HepG2 (cell line): ENCODE data around the gene GLRX5. TPM values are rescaled to one million over a fixed set of nuclear protein-coding genes. Genes with fewer than 3 reads are reported as not detected.

Source experiments
- ASH2L ChIP-seq: fragments of 300-600, 200-600 bp; sonication (generic); IDR thresholded peaks from 2 replicates; pipeline ENCODE4 v1.7.0; 2017; ENCODE audit warnings: low read depth, mild to moderate bottlenecking, moderate library complexity, mixed read lengths, low read length; ENCODE audit not compliant: insufficient read length
- ATAD3A ChIP-seq: sonication (generic); formaldehyde crosslinking; IDR thresholded peaks from 2 replicates; pipeline ENCODE4 v1.4.0; 2020; ENCODE audit warnings: missing genetic modification reagents
- FOXM1 ChIP-seq: sonication (generic); formaldehyde crosslinking; IDR thresholded peaks from 2 replicates; pipeline ENCODE4 v1.5.0; 2020; ENCODE audit warnings: missing genetic modification reagents
- GATAD1 ChIP-seq: IDR thresholded peaks from 2 replicates; pipeline ENCODE4 v1.6.1; 2016; ENCODE audit warnings: missing genetic modification reagents, missing compliant biosample characterization
- KAT2B ChIP-seq: fragments of 150-350 bp; IDR thresholded peaks from 2 replicates; pipeline ENCODE4 v1.6.1; 2014; ENCODE audit warnings: low read depth, low read length, borderline replicate concordance
- MZF1 ChIP-seq: sonication (generic); formaldehyde crosslinking; IDR thresholded peaks from 2 replicates; pipeline ENCODE4 v1.8.1; 2023; ENCODE audit warnings: mild to moderate bottlenecking, missing genetic modification reagents, borderline replicate concordance
- PRMT3 ChIP-seq: sonication (generic); formaldehyde crosslinking; IDR thresholded peaks from 2 replicates; pipeline ENCODE4 v1.8.1; 2022; ENCODE audit warnings: low read depth, mild to moderate bottlenecking, moderate library complexity, missing genetic modification reagents, borderline replicate concordance
- RFXANK ChIP-seq: IDR thresholded peaks from 2 replicates; pipeline ENCODE4 v1.6.1; 2016
- SAFB2 ChIP-seq: sonication (generic); formaldehyde crosslinking; IDR thresholded peaks from 2 replicates; pipeline ENCODE4 v1.5.1; 2020; ENCODE audit warnings: missing genetic modification reagents, low read depth, mild to moderate bottlenecking, borderline replicate concordance
- SRF ChIP-seq: IDR thresholded peaks from 2 replicates; pipeline ENCODE4 v1.6.1; 2011; ENCODE audit warnings: mild to moderate bottlenecking, low read depth, low read length, moderate library complexity
- TCF12 ChIP-seq, 2 experiments: fragments of 450-650 bp in 1 of 2; sonication (generic) in 1 of 2; formaldehyde crosslinking in 1 of 2; IDR thresholded peaks; 2 replicates each; pipeline versions ENCODE4 v1.6.1 to v1.8.0; 2017 to 2022; ENCODE audit warnings: antibody characterized with exemption in 1 of 2, mild to moderate bottlenecking in 1 of 2, missing genetic modification reagents in 1 of 2, moderate library complexity in 1 of 2
- TMF1 ChIP-seq: sonication (generic); formaldehyde crosslinking; IDR thresholded peaks from 2 replicates; pipeline ENCODE4 v1.8.1; 2022; ENCODE audit warnings: low read depth, missing genetic modification reagents
- U2AF1 ChIP-seq: fragments of 200-400 bp; formaldehyde crosslinking; optimal IDR thresholded peaks from 2 replicates; pipeline ENCODE3; 2017; ENCODE audit warnings: mild to moderate bottlenecking, low read depth, low read length
- ZNF547 ChIP-seq: sonication (generic); formaldehyde crosslinking; IDR thresholded peaks from 2 replicates; pipeline ENCODE4 v1.5.1; 2020; ENCODE audit warnings: mild to moderate bottlenecking, missing genetic modification reagents
- ZNF839 ChIP-seq: sonication (generic); formaldehyde crosslinking; IDR thresholded peaks from 2 replicates; pipeline ENCODE4 v1.4.0; 2020; ENCODE audit warnings: missing genetic modification reagents, mild to moderate bottlenecking, borderline replicate concordance
- polyA plus RNA-seq, 8 experiments: library from polyadenylated mRNA; depleted of rRNA in 3 of 8; stranded (reverse) in 7 of 8; unstranded in 1 of 8; fragments of >200 nt; fragmentation: Illumina TruSeq in 4 of 8; extraction: Trizol in 4 of 8; gene quantifications; 2 replicates each; pipeline versions ENCODE4 v1.2.1 to v1.2.3, GENCODE V29; 2011 to 2016; ENCODE audit warnings: low read depth in 4 of 8, missing spikeins in 1 of 8, mixed read lengths in 1 of 8; ENCODE audit not compliant: insufficient read depth in 1 of 8
- total RNA-seq, 5 experiments: library from RNA; depleted of rRNA; stranded (reverse); fragments of >200 nt; fragmentation: Illumina TruSeq; extraction: Trizol; gene quantifications; 2 replicates each; pipeline ENCODE4 v1.2.3, GENCODE V29; 2016; ENCODE audit warnings: low read depth in 1 of 5
- TF ChIP-seq, protein P1 (sequence below): sonication (generic); formaldehyde crosslinking; IDR thresholded peaks from 2 replicates; pipeline ENCODE4 v1.4.0; 2020; ENCODE audit warnings: missing genetic modification reagents, borderline replicate concordance
- TF ChIP-seq, protein P2 (sequence below): sonication (generic); formaldehyde crosslinking; IDR thresholded peaks from 2 replicates; pipeline ENCODE4 v1.8.0; 2022; ENCODE audit warnings: missing genetic modification reagents, mild to moderate bottlenecking, moderate library complexity, borderline replicate concordance
- TF ChIP-seq, protein P3 (sequence below): sonication (generic); formaldehyde crosslinking; IDR thresholded peaks from 2 replicates; pipeline ENCODE4 v1.8.0; 2022; ENCODE audit warnings: mild to moderate bottlenecking, missing genetic modification reagents, moderate library complexity
- TF ChIP-seq, protein P4 (sequence below): sonication (generic); formaldehyde crosslinking; IDR thresholded peaks from 2 replicates; pipeline ENCODE4 v1.5.0; 2020; ENCODE audit warnings: mild to moderate bottlenecking, missing genetic modification reagents, borderline replicate concordance

The GLRX5 gene
- total and polyA plus RNA-seq, 2 of the 13 experiments (the other 11 are each of a cell fraction or from before 2014, with no cell fraction given): 122 to 146 TPM

DNA sequence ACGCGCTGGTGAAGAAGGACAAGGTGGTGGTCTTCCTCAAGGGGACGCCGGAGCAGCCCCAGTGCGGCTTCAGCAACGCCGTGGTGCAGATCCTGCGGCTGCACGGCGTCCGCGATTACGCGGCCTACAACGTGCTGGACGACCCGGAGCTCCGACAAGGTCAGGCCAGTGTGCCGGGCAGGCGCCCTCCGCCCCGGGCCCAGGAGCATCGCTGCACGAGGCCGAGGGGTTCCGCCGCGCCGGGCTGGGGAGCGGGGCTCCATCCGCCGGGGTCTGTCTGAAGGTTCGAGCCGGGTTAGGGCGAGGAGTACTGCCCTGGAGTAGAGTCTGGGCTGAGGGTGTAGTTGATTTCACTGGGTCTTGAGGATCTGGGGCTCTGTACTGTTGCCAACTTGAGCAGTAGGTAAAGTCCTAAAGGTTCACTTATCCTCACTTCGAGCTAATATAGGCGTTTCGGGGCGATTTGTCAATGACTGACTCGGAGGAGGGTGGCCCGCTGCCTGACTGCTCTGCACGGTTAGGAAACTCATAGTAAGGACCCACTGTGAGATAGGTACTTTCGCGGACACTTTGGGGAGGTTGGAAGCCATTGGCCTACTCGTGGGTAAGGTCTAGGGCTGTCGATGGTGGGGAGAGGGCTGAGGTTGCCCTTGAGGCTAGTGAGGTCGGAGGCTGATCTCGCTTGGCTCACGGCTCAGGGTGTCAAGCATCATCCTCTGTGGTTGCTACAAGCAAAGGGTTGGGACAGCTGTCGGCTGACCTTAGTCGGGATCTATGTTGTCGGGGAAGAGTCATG lies 574 bp downstream of the GLRX5 start (continued):
- TF ChIP-seq, protein P1, sequence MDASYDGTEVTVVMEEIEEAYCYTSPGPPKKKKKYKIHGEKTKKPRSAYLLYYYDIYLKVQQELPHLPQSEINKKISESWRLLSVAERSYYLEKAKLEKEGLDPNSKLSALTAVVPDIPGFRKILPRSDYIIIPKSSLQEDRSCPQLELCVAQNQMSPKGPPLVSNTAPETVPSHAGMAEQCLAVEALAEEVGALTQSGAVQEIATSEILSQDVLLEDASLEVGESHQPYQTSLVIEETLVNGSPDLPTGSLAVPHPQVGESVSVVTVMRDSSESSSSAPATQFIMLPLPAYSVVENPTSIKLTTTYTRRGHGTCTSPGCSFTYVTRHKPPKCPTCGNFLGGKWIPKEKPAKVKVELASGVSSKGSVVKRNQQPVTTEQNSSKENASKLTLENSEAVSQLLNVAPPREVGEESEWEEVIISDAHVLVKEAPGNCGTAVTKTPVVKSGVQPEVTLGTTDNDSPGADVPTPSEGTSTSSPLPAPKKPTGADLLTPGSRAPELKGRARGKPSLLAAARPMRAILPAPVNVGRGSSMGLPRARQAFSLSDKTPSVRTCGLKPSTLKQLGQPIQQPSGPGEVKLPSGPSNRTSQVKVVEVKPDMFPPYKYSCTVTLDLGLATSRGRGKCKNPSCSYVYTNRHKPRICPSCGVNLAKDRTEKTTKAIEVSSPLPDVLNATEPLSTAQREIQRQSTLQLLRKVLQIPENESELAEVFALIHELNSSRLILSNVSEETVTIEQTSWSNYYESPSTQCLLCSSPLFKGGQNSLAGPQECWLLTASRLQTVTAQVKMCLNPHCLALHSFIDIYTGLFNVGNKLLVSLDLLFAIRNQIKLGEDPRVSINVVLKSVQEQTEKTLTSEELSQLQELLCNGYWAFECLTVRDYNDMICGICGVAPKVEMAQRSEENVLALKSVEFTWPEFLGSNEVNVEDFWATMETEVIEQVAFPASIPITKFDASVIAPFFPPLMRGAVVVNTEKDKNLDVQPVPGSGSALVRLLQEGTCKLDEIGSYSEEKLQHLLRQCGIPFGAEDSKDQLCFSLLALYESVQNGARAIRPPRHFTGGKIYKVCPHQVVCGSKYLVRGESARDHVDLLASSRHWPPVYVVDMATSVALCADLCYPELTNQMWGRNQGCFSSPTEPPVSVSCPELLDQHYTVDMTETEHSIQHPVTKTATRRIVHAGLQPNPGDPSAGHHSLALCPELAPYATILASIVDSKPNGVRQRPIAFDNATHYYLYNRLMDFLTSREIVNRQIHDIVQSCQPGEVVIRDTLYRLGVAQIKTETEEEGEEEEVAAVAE (CRISPR knock-in tag): no peak
- no peak for TF ChIP-seq TCF12 (IDR thresholded peaks at IDR 0.05)
- TF ChIP-seq TCF12 (CRISPR knock-in tag; IDR thresholded peaks at IDR 0.05): 0 out of 2 replicates have a peak, but pooled peaks have one; percentile 51
- TF ChIP-seq, protein P2, sequence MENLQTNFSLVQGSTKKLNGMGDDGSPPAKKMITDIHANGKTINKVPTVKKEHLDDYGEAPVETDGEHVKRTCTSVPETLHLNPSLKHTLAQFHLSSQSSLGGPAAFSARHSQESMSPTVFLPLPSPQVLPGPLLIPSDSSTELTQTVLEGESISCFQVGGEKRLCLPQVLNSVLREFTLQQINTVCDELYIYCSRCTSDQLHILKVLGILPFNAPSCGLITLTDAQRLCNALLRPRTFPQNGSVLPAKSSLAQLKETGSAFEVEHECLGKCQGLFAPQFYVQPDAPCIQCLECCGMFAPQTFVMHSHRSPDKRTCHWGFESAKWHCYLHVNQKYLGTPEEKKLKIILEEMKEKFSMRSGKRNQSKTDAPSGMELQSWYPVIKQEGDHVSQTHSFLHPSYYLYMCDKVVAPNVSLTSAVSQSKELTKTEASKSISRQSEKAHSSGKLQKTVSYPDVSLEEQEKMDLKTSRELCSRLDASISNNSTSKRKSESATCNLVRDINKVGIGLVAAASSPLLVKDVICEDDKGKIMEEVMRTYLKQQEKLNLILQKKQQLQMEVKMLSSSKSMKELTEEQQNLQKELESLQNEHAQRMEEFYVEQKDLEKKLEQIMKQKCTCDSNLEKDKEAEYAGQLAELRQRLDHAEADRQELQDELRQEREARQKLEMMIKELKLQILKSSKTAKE (CRISPR knock-in tag): no peak
- TF ChIP-seq ZNF839: no peak
- TF ChIP-seq RFXANK: no peak
- TF ChIP-seq PRMT3 (CRISPR knock-in tag): no peak
- no peak for TF ChIP-seq ZNF547
- no peak for TF ChIP-seq MZF1 (CRISPR knock-in tag)
- TF ChIP-seq SAFB2 (CRISPR knock-in tag): peak; percentile 21; the same call in 1 of the 2 replicates
- TF ChIP-seq FOXM1 (CRISPR knock-in tag): no peak
- no peak for TF ChIP-seq GATAD1 (CRISPR knock-in tag)
- TF ChIP-seq, protein P3, sequence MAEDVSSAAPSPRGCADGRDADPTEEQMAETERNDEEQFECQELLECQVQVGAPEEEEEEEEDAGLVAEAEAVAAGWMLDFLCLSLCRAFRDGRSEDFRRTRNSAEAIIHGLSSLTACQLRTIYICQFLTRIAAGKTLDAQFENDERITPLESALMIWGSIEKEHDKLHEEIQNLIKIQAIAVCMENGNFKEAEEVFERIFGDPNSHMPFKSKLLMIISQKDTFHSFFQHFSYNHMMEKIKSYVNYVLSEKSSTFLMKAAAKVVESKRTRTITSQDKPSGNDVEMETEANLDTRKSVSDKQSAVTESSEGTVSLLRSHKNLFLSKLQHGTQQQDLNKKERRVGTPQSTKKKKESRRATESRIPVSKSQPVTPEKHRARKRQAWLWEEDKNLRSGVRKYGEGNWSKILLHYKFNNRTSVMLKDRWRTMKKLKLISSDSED (CRISPR knock-in tag): no peak
- no peak for TF ChIP-seq SRF
- peak; percentile 24 for TF ChIP-seq ASH2L
- TF ChIP-seq ATAD3A (CRISPR knock-in tag): no peak
- TF ChIP-seq TMF1 (CRISPR knock-in tag): no peak
- TF ChIP-seq, protein P4, sequence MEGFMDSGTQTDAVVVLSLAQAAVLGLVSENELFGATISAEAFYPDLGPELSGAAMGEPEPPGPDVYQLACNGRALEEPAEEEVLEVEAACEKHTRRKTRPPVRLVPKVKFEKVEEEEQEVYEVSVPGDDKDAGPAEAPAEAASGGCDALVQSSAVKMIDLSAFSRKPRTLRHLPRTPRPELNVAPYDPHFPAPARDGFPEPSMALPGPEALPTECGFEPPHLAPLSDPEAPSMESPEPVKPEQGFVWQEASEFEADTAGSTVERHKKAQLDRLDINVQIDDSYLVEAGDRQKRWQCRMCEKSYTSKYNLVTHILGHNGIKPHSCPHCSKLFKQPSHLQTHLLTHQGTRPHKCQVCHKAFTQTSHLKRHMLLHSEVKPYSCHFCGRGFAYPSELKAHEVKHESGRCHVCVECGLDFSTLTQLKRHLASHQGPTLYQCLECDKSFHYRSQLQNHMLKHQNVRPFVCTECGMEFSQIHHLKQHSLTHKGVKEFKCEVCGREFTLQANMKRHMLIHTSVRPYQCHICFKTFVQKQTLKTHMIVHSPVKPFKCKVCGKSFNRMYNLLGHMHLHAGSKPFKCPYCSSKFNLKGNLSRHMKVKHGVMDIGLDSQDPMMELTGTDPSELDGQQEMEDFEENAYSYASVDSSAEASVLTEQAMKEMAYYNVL: no peak
- no peak for TF ChIP-seq KAT2B
- peak; percentile 2 for TF ChIP-seq U2AF1
